Hepatocyte (in vitro differentiated cells): ENCODE measurements around the gene ZMYM4.

ENCODE experiments used
- EZH2 ChIP-seq: fragments of 200-600 bp; sonication (generic); IDR thresholded peaks from 2 replicates; pipeline ENCODE4 v1.6.1; 2016; ENCODE audit warnings: antibody characterized with exemption, mild to moderate bottlenecking, borderline replicate concordance
- TF ChIP-seq, protein P1 (sequence below): fragments of 200-600 bp; sonication (generic); IDR thresholded peaks from 2 replicates; pipeline ENCODE4 v1.5.1; 2016; ENCODE audit warnings: antibody characterized with exemption, mild to moderate bottlenecking; ENCODE audit not compliant: poor library complexity

DNA sequence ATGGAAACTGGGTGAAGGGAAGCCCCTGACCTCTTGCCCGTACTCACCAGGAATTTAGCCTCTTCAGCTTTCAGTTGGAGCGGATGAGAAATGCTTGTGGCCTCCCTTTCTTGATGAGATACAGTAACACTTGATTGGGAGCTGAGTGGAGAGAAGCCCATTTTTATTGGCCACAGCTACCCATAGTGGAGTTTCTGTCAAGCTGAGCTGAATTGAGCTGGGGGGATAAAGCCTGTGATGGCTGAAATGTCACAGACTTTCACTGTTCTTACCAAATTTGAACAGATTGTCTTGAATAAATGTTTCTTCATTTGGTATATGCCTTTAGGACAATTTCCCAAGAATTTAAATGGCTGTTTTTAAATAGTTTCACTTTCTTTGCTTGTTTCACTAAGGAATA is 125.9 kb downstream of the ZMYM4 start:
- no peak for TF ChIP-seq EZH2
- TF ChIP-seq, protein P1, sequence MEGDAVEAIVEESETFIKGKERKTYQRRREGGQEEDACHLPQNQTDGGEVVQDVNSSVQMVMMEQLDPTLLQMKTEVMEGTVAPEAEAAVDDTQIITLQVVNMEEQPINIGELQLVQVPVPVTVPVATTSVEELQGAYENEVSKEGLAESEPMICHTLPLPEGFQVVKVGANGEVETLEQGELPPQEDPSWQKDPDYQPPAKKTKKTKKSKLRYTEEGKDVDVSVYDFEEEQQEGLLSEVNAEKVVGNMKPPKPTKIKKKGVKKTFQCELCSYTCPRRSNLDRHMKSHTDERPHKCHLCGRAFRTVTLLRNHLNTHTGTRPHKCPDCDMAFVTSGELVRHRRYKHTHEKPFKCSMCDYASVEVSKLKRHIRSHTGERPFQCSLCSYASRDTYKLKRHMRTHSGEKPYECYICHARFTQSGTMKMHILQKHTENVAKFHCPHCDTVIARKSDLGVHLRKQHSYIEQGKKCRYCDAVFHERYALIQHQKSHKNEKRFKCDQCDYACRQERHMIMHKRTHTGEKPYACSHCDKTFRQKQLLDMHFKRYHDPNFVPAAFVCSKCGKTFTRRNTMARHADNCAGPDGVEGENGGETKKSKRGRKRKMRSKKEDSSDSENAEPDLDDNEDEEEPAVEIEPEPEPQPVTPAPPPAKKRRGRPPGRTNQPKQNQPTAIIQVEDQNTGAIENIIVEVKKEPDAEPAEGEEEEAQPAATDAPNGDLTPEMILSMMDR: no peak
